ENCODE results near the gene BCL6. TPM values are rescaled to one million over a fixed set of nuclear protein-coding genes. Genes with fewer than 3 reads are reported as not detected.

Gene BCL6
- total RNA-seq, 8 experiments from 2014 or later = 1.5 to 65.5 (median 9.5) TPM

DNA sequence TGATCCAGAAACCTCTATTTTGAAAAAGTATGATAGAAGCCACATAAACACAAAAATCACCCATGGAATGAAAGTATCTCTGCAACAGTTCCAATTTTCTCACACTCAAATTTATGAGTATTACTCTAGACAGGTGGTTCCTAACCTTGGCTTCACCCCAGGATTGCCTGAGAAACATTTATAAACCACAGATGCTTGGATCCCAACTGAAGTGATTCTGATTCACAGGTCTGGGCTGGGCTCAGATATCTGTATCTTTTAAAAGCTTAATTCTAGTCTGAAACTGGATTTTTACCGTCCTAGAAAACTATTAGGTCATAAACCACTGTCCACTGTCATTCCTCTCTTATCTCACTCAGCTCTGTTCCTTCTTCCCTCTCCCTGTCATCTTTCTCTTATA is 67.7 kb downstream of the BCL6 start:
- WGBS, 10 experiments = 0 to 100% (median 56%) methylated on average over 1 of the region's 1 CpG; no CpG with 5 or more reads in 1 of the 10 experiments
- no peak for ATAC-seq (replicated peaks in 6 of 8)
- H3K4me1 ChIP-seq (replicated peaks in 1 of 2) = peaks cover 0 to 3% of the 10 kb centered on the region in 2 donors
- no peak overlapping the region for H3K27ac ChIP-seq
- H3K4me3 ChIP-seq = no peak overlapping the region
- in situ Hi-C loops (cut with MboI; ENCODE audit: low pct_unique_long_range_greater_than_20kb in 2 of 9, low sequenced_read_pairs in 9 of 9, unreplicated experiment in 9 of 9) = loop anchor here in 8 of 9 experiments (5.0 to 25.0 kb wide), 8 partner anchors 53 to 815 kb away; no protein-coding TSS in a partner anchor

DNA sequence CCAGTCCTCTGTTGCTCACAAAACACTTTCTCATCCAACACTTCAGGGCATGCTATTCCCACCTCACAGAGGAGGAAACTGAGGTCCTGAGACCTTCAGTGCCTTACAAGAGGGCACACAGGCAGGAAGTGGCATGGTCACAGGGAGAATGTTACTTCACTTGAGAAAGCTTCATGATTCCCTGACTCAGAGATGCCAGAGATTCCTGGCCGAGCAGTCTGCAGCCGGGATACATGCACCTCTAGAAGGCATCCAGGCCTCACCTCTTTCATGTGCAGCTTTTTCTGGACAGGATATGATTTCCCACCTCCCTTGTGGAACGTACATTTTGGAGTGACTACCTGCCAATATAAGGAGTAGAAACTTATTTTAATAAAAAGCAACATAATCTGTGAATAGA is 72.3 kb downstream of the BCL6 start:
- no peak overlapping the region for H3K4me3 ChIP-seq
- no peak for ATAC-seq (replicated peaks in 6 of 8)
- WGBS, 10 experiments = 0 to 40% (median 10%) methylated on average over 1 to 2 of the region's 3 CpGs; no CpG with 5 or more reads in 7 of the 10 experiments
- in situ Hi-C loops (cut with MboI; ENCODE audit: low pct_unique_long_range_greater_than_20kb in 2 of 9, low sequenced_read_pairs in 9 of 9, unreplicated experiment in 9 of 9) = loop anchor here in 2 of 9 experiments (10.0 kb wide), 3 partner anchors 48 to 458 kb away; no protein-coding TSS in a partner anchor
- H3K4me1 ChIP-seq (replicated peaks in 1 of 2) = peaks cover 0 to 6% of the 10 kb centered on the region in 2 donors
- H3K27ac ChIP-seq = no peak overlapping the region

Other genes with a start within 250 kb of the BCL6 start
- 10 to 100 TPM in 4 of 8 experiments, 1 to 10 TPM in 1, not detected in 3; 3.6 to 21.2 (median 17.4) TPM for gene SST, start 75.1 kb downstream of the BCL6 start, total RNA-seq
- gene RTP2, start 42.9 kb downstream of the BCL6 start, total RNA-seq = under 1 TPM in 1 of 8 experiments, not detected in 7; 0.33 TPM